Panc1 (cell line): ENCODE measurements around the gene DUSP14. TPM values are rescaled to one million over a fixed set of nuclear protein-coding genes. Genes with fewer than 3 reads are reported as not detected.

Source experiments
- ATAC-seq: fragments of 200-7000 bp; cut with Tn5 transposase; 2 replicates; pipeline ENCODE4 v1.9.1; 2020; ENCODE audit warnings: mild to moderate bottlenecking, moderate library complexity
- BruUV-seq: library from RNA; stranded (reverse); fragments of 400-500 nt; replicated peaks from 2 replicates; lab custom pipeline; 2021; lab: Mats Ljungman, UMichigan
- CTCF ChIA-PET: fragments of 300-600 bp; sonication (Branson Sonifier 250); formaldehyde crosslinking; loops from one replicate; lab custom pipeline; 2022; ENCODE audit warnings: antibody characterized with exemption; lab: Charles Lee
- POLR2A ChIA-PET: fragments of 300-600 bp; sonication (Branson Sonifier 250); formaldehyde crosslinking; loops from one replicate; lab custom pipeline; 2022; ENCODE audit warnings: antibody characterized with exemption; lab: Charles Lee
- DNase-seq: peaks from one replicate; pipeline ENCODE4 v3.0.0-alpha.2; 2010; ENCODE audit warnings: low read depth, low spot score
- H3K27ac ChIP-seq: 2 replicates; pipeline ENCODE4 v1.5.1; 2011; ENCODE audit warnings: mild to moderate bottlenecking, low read length, inconsistent platforms
- H3K27me3 ChIP-seq: fragments of 200-500 bp; sonication (Bioruptor generic); 2 replicates; pipeline ENCODE4 v1.6.0; 2014; ENCODE audit warnings: low read length, inconsistent platforms; ENCODE audit not compliant: control insufficient read depth, insufficient read depth
- H3K36me3 ChIP-seq: fragments of 200-500 bp; sonication (Bioruptor generic); 2 replicates; pipeline ENCODE4 v1.5.1; 2014; ENCODE audit warnings: inconsistent platforms, mild to moderate bottlenecking, low read length, moderate library complexity; ENCODE audit not compliant: control insufficient read depth, insufficient read depth
- H3K4me1 ChIP-seq: 2 replicates; pipeline ENCODE4 v1.5.1; 2011; ENCODE audit warnings: inconsistent platforms, mild to moderate bottlenecking, low read length, moderate library complexity; ENCODE audit not compliant: control insufficient read depth, insufficient read depth
- H3K4me3 ChIP-seq, 2 experiments: 2 replicates each; pipeline ENCODE4 v1.5.1; 2011 to 2012; ENCODE audit warnings: low read depth in 2 of 2, low read length in 2 of 2, mild to moderate bottlenecking in 2 of 2, inconsistent platforms in 1 of 2, moderate library complexity in 1 of 2
- H3K9me3 ChIP-seq: fragments of 200-500 bp; sonication (Bioruptor generic); 2 replicates; pipeline ENCODE4 v1.5.1; 2014; ENCODE audit warnings: low read depth, mild to moderate bottlenecking, inconsistent platforms, low read length, moderate library complexity; ENCODE audit not compliant: control insufficient read depth, insufficient read depth
- POLR2AphosphoS5 ChIP-seq: IDR thresholded peaks from 2 replicates; pipeline ENCODE4 v1.6.1; 2012; ENCODE audit warnings: mild to moderate bottlenecking, low read depth, low read length, moderate library complexity
- REST ChIP-seq, 2 experiments: IDR thresholded peaks; 2 replicates each; pipeline ENCODE4 v1.6.1; 2011 to 2012; ENCODE audit warnings: low read depth in 2 of 2, control low read depth in 1 of 2, low read length in 1 of 2, mild to moderate bottlenecking in 1 of 2, moderate library complexity in 1 of 2; ENCODE audit not compliant: insufficient read depth in 1 of 2
- SIN3A ChIP-seq: IDR thresholded peaks from 2 replicates; pipeline ENCODE4 v1.6.1; 2012; ENCODE audit warnings: low read depth, mild to moderate bottlenecking, low read length, moderate library complexity, borderline replicate concordance; ENCODE audit not compliant: insufficient read depth
- TCF7L2 ChIP-seq: IDR thresholded peaks from 2 replicates; pipeline ENCODE4 v1.6.1; 2011; ENCODE audit warnings: mild to moderate bottlenecking, low read depth, low read length, inconsistent platforms
- in situ Hi-C: cut with HindIII; loops from 2 replicates; pipeline ENCODE4 v1.10.0; 2016; ENCODE audit warnings: low sequenced_read_pairs, low pct_unique_long_range_greater_than_20kb
- intact Hi-C: fragments of 100-400 bp; cut with micrococcal nuclease; formaldehyde crosslinking; loops from one replicate; pipeline ENCODE4 v1.10.0; 2022; ENCODE audit not compliant: unreplicated experiment
- total RNA-seq: library from RNA; stranded (reverse); gene quantifications from one replicate; pipeline ENCODE4 v1.2.1, GENCODE V29; 2021; ENCODE audit not compliant: unreplicated experiment
- TF ChIP-seq, protein P1 (sequence below): fragments of 450-650 bp; IDR thresholded peaks from 2 replicates; pipeline ENCODE4 v1.5.1; 2017; ENCODE audit warnings: mild to moderate bottlenecking

The DUSP14 gene
- total RNA-seq, 1 experiment from 2014 or later: 23.1 TPM

- intact Hi-C loops: no loop called here
- H3K27ac ChIP-seq: no peak overlapping the region
- H3K36me3 ChIP-seq: peaks cover 2% of the 10 kb centered on the region; the same call in 1 of the 2 replicates
- H3K9me3 ChIP-seq: no peaks in the 10 kb centered on the region
- ChIA-PET POLR2A (no interaction called here), CTCF (interaction anchor here (0.5 kb wide), 1 partner anchor 130 kb away, joined by 4 read pairs; no protein-coding TSS in a partner anchor)
- in situ Hi-C loops: no loop called here
- ATAC-seq: no peak
- H3K4me1 ChIP-seq: no peaks in the 10 kb centered on the region
- H3K4me3 ChIP-seq: no peak overlapping the region
- no TSS peak for BruUV-seq
- TF ChIP-seq SIN3A: no peak
- TF ChIP-seq TCF7L2: no peak
- no peak for TF ChIP-seq POLR2AphosphoS5
- no peak for TF ChIP-seq REST (IDR thresholded peaks at IDR 0.05; ENCODE audit: insufficient read depth in 1 of 2, low read depth in 2 of 2, low read length in 1 of 2)
- TF ChIP-seq, protein P1, sequence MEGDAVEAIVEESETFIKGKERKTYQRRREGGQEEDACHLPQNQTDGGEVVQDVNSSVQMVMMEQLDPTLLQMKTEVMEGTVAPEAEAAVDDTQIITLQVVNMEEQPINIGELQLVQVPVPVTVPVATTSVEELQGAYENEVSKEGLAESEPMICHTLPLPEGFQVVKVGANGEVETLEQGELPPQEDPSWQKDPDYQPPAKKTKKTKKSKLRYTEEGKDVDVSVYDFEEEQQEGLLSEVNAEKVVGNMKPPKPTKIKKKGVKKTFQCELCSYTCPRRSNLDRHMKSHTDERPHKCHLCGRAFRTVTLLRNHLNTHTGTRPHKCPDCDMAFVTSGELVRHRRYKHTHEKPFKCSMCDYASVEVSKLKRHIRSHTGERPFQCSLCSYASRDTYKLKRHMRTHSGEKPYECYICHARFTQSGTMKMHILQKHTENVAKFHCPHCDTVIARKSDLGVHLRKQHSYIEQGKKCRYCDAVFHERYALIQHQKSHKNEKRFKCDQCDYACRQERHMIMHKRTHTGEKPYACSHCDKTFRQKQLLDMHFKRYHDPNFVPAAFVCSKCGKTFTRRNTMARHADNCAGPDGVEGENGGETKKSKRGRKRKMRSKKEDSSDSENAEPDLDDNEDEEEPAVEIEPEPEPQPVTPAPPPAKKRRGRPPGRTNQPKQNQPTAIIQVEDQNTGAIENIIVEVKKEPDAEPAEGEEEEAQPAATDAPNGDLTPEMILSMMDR: no peak
- H3K27me3 ChIP-seq: no peaks in the 10 kb centered on the region
- DNase-seq: no peak
Observed at GRCh38 chr17:37543637-37544052, 54.0 kb downstream of the DUSP14 start.

DNA sequence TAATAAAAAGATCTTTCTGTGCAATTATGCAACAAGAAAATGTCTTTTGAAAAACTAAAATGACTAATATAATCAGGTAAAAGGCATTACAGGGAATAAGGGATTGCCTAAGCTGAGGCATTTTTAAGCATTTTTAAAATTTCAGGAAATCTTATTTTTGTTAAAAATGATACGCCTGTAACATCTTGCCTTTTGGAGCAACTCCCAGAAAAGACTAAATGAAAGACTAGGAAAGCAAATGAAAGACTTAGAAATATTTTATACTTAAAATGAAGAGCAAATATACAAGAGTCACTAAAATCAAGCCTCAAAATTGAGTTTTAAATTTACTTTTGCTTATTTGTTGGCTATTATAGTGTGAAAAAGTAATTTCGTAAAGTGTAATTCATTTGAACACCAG, 55.8 kb downstream of the DUSP14 start:
- Histone ChIP-seq H3K9me3 (no peaks in the 10 kb centered on the region), H3K27ac (no peak overlapping the region), H3K4me3 (no peak overlapping the region), H3K27me3 (no peaks in the 10 kb centered on the region), H3K4me1 (no peaks in the 10 kb centered on the region), H3K36me3 (no peaks in the 10 kb centered on the region; the same call in 1 of the 2 replicates)
- intact Hi-C loops: no loop called here
- ChIA-PET CTCF (no interaction called here), POLR2A (no interaction called here)
- TF ChIP-seq REST (IDR thresholded peaks at IDR 0.05; ENCODE audit: insufficient read depth in 1 of 2, low read depth in 2 of 2, low read length in 1 of 2) (no peak), TCF7L2 (no peak), SIN3A (no peak), POLR2AphosphoS5 (no peak)
- TF ChIP-seq, protein P1: no peak
- in situ Hi-C loops: no loop called here
- ATAC-seq (no peak), DNase-seq (no peak)
- no TSS peak for BruUV-seq
